HG03060 (cell line): ENCODE data around the gene FRA10AC1.

Experiments used
- ATAC-seq: cut with Tn5 transposase; IDR thresholded peaks from one replicate; pipeline ENCODE4 v1.9.1; 2021; ENCODE audit warnings: low read depth, moderate number of reproducible peaks; ENCODE audit not compliant: unreplicated experiment

Gene FRA10AC1

GRCh38 chr10:93702210-93703001, at the start of gene FRA10AC1:
Gene FRA10AC1 (minus strand): TSS chr10:93702592. CDS start chr10:93700106, 2,486 bp downstream.
- peak; percentile 52 for ATAC-seq

- ATAC-seq = no peak
These were observed 49.4 kb upstream of the FRA10AC1 start for GRCh38 chr10:93751832-93752231.

GRCh38 chr10:93751124-93751523, 48.7 kb upstream of the FRA10AC1 start:
- ATAC-seq = no peak

- no peak for ATAC-seq
These were observed 46.9 kb upstream of the FRA10AC1 start for GRCh38 chr10:93749218-93749799.

- ATAC-seq = no peak
These were observed 44.5 kb upstream of the FRA10AC1 start for GRCh38 chr10:93746844-93747284.

GRCh38 chr10:93745408-93746065, 43.1 kb upstream of the FRA10AC1 start:
- ATAC-seq = no peak

GRCh38 chr10:93742633-93743349, 40.4 kb upstream of the FRA10AC1 start:
- peak; percentile 88 for ATAC-seq

GRCh38 chr10:93741367-93741766, 39.0 kb upstream of the FRA10AC1 start:
- ATAC-seq = no peak

- ATAC-seq = no peak
These were observed 23.6 kb upstream of the FRA10AC1 start for GRCh38 chr10:93726024-93726423.

GRCh38 chr10:93723153-93723552, 20.8 kb upstream of the FRA10AC1 start:
- no peak for ATAC-seq

- no peak for ATAC-seq
These were observed 20.2 kb upstream of the FRA10AC1 start for GRCh38 chr10:93722550-93722949.

- no peak for ATAC-seq
These were observed 17.5 kb upstream of the FRA10AC1 start for GRCh38 chr10:93719901-93720300.

- no peak for ATAC-seq
These were observed 16.7 kb upstream of the FRA10AC1 start for GRCh38 chr10:93718937-93719725.

GRCh38 chr10:93716766-93717165, 14.4 kb upstream of the FRA10AC1 start:
- no peak for ATAC-seq

GRCh38 chr10:93715345-93715744, 13.0 kb upstream of the FRA10AC1 start:
- peak; percentile 81 for ATAC-seq

GRCh38 chr10:93712593-93712992, 10.2 kb upstream of the FRA10AC1 start:
- no peak for ATAC-seq

- no peak for ATAC-seq
These were observed 9.5 kb upstream of the FRA10AC1 start for GRCh38 chr10:93711891-93712290.

GRCh38 chr10:93710333-93710909, 8.0 kb upstream of the FRA10AC1 start:
- ATAC-seq = no peak

GRCh38 chr10:93707623-93708022, 5.2 kb upstream of the FRA10AC1 start:
- no peak for ATAC-seq

GRCh38 chr10:93704451-93704850, 2.1 kb upstream of the FRA10AC1 start:
- ATAC-seq = no peak
